Measurements from ENCODE around the gene YWHAQ.

- TF ChIP-seq POLR2A (conservative IDR thresholded peaks at IDR 0.05) (no peak), SMC3 (conservative IDR thresholded peaks at IDR 0.05; ENCODE audit: insufficient read depth, low read depth, low read length) (no peak), DPF2 (IDR thresholded peaks at IDR 0.05) (no peak), NR4A1 (CRISPR knock-in tag; IDR thresholded peaks at IDR 0.05) (no peak), NR4A1 (tag; IDR thresholded peaks at IDR 0.05) (no peak), HNRNPUL1 (IDR thresholded peaks at IDR 0.05; ENCODE audit: low read length) (no peak), TEAD1 (CRISPR knock-in tag; IDR thresholded peaks at IDR 0.05) (no peak), CTCF (IDR thresholded peaks at IDR 0.05 in 2 of 3, conservative IDR thresholded peaks at IDR 0.05 in 1 of 3; ENCODE audit: insufficient read depth in 2 of 3, low read depth in 1 of 3, low read length in 3 of 3) (no peak), ETS1 (conservative IDR thresholded peaks at IDR 0.05; ENCODE audit: control insufficient read depth, low read depth, low read length) (no peak), SRSF3 (IDR thresholded peaks at IDR 0.05; ENCODE audit: insufficient read depth, low read length) (no peak), THAP12 (CRISPR knock-in tag; IDR thresholded peaks at IDR 0.05) (no peak), ZNF324 (CRISPR knock-in tag; IDR thresholded peaks at IDR 0.05) (no peak), SP1 (CRISPR knock-in tag; IDR thresholded peaks at IDR 0.05) (no peak), EP300 (IDR thresholded peaks at IDR 0.05; ENCODE audit: low read length) (no peak)
Observed at GRCh38 chr2:9547262-9547991, 83.4 kb downstream of the YWHAQ start.

All from K562 (cell line).